HG03469 (cell line): ENCODE results near the gene TFDP1.
"Not testable (repeated sequence)": the region's sequence is repeated elsewhere in the genome, so short reads cannot be mapped to it uniquely, and the experiment has no call there.

Experiments
- ATAC-seq: cut with Tn5 transposase; IDR thresholded peaks from one replicate; pipeline ENCODE4 v1.9.1; 2021; ENCODE audit warnings: mild to moderate bottlenecking, moderate library complexity, moderate number of reproducible peaks; ENCODE audit not compliant: unreplicated experiment

The TFDP1 gene

GRCh38 chr13:113613789-113614379, 29.3 kb downstream of the TFDP1 start:
- no peak for ATAC-seq

- no peak for ATAC-seq
Measured at GRCh38 chr13:113616281-113616906, 31.8 kb downstream of the TFDP1 start.

- ATAC-seq: no peak
Measured at GRCh38 chr13:113616991-113617749, 32.6 kb downstream of the TFDP1 start.

GRCh38 chr13:113617961-113618360, 33.4 kb downstream of the TFDP1 start:
- ATAC-seq: no peak

GRCh38 chr13:113618455-113618854, 33.9 kb downstream of the TFDP1 start:
- ATAC-seq: no peak

- ATAC-seq: no peak
Measured at GRCh38 chr13:113620036-113620796, 35.7 kb downstream of the TFDP1 start.

GRCh38 chr13:113621046-113621445, 36.5 kb downstream of the TFDP1 start:
- no peak for ATAC-seq

- not testable (repeated sequence) for ATAC-seq
Measured at GRCh38 chr13:113621498-113621897, 36.9 kb downstream of the TFDP1 start.

GRCh38 chr13:113621986-113622550, 37.5 kb downstream of the TFDP1 start:
- not testable (repeated sequence) for ATAC-seq

- no peak for ATAC-seq
Measured at GRCh38 chr13:113622791-113623490, 38.4 kb downstream of the TFDP1 start.

- no peak for ATAC-seq
Measured at GRCh38 chr13:113623491-113624234, 39.1 kb downstream of the TFDP1 start.

- no peak for ATAC-seq
Measured at GRCh38 chr13:113624235-113624587, 39.7 kb downstream of the TFDP1 start.

- not testable (repeated sequence) for ATAC-seq
Measured at GRCh38 chr13:113624640-113625304, 40.2 kb downstream of the TFDP1 start.

GRCh38 chr13:113625965-113626721, 41.6 kb downstream of the TFDP1 start:
- ATAC-seq: no peak

- ATAC-seq: no peak
Measured at GRCh38 chr13:113627136-113627535, 42.6 kb downstream of the TFDP1 start.

GRCh38 chr13:113628291-113629270, 44.0 kb downstream of the TFDP1 start:
- no peak for ATAC-seq

GRCh38 chr13:113629866-113630265, 45.3 kb downstream of the TFDP1 start:
- ATAC-seq: no peak
